Neutrophil (primary cell): ENCODE results near the gene PTGS2.

Experiments
- H3K27ac ChIP-seq: fragments of 200-600 bp; sonication (generic); 2 replicates; pipeline ENCODE4 v1.5.1; 2016; ENCODE audit warnings: mild to moderate bottlenecking, moderate library complexity
- H3K27me3 ChIP-seq: fragments of 200-600 bp; sonication (generic); 2 replicates; pipeline ENCODE4 v1.6.0; 2016; ENCODE audit warnings: mild to moderate bottlenecking
- H3K36me3 ChIP-seq: fragments of 200-600 bp; sonication (generic); 2 replicates; pipeline ENCODE4 v1.5.1; 2017
- H3K4me1 ChIP-seq, 2 experiments: fragments of 200-600 bp in 1 of 2; sonication (generic) in 1 of 2; 1 replicate in 1 of 2; 2 replicates in 1 of 2; pipeline versions ENCODE4 v1.5.1 to v1.6.1; 2013 to 2016; ENCODE audit warnings: low read depth in 1 of 2, low read length in 1 of 2, mild to moderate bottlenecking in 1 of 2, moderate library complexity in 1 of 2; ENCODE audit not compliant: control insufficient read depth in 1 of 2, insufficient read depth in 1 of 2
- H3K4me3 ChIP-seq, 2 experiments: fragments of 200-600 bp in 1 of 2; sonication (generic) in 1 of 2; 1 replicate in 1 of 2; 2 replicates in 1 of 2; pipeline ENCODE4 v1.5.1; 2013 to 2016; ENCODE audit warnings: low read depth in 1 of 2, low read length in 1 of 2, mild to moderate bottlenecking in 1 of 2, moderate library complexity in 1 of 2
- H3K9me3 ChIP-seq: fragments of 200-600 bp; sonication (generic); 2 replicates; pipeline ENCODE4 v1.5.1; 2016
- TF ChIP-seq, protein P1 (sequence below): fragments of 200-600 bp; sonication (generic); IDR thresholded peaks from 2 replicates; pipeline ENCODE4 v1.5.1; 2016; ENCODE audit warnings: antibody characterized with exemption

PTGS2 gene

DNA sequence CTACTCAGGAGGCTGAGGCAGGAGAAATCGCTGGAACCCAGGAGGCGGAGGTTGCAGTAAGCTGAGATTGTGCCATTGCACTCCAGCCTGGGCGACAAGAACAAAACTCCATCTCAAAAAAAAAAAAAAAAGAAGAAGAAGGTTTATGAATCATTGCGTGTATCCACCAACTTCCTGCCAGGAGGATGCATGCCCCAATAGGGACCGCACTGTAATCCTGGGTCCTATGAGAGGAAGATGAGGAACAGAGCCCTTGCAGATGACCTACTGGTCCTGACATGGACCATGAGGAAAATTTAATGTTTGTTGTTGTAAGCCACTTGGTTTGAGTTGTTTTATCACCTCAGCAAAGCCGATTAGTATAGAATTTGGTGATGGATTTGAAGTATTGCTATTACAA is 56.7 kb downstream of the PTGS2 start:
- TF ChIP-seq, protein P1, sequence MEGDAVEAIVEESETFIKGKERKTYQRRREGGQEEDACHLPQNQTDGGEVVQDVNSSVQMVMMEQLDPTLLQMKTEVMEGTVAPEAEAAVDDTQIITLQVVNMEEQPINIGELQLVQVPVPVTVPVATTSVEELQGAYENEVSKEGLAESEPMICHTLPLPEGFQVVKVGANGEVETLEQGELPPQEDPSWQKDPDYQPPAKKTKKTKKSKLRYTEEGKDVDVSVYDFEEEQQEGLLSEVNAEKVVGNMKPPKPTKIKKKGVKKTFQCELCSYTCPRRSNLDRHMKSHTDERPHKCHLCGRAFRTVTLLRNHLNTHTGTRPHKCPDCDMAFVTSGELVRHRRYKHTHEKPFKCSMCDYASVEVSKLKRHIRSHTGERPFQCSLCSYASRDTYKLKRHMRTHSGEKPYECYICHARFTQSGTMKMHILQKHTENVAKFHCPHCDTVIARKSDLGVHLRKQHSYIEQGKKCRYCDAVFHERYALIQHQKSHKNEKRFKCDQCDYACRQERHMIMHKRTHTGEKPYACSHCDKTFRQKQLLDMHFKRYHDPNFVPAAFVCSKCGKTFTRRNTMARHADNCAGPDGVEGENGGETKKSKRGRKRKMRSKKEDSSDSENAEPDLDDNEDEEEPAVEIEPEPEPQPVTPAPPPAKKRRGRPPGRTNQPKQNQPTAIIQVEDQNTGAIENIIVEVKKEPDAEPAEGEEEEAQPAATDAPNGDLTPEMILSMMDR, result no peak
- H3K27me3 ChIP-seq, result no peaks in the 10 kb centered on the region
- peak overlapping the region in 1 of 2 experiments; percentile 3 for H3K4me3 ChIP-seq
- peak overlapping the region; percentile 86 for H3K27ac ChIP-seq
- H3K4me1 ChIP-seq, result peaks cover 24 to 40% of the 10 kb centered on the region in 2 experiments
- no peaks in the 10 kb centered on the region for H3K9me3 ChIP-seq
- H3K36me3 ChIP-seq, result no peaks in the 10 kb centered on the region
